GM21723 (cell line): Measurements from ENCODE around the gene NSG2.

Experiments
- ATAC-seq: cut with Tn5 transposase; IDR thresholded peaks from one replicate; pipeline ENCODE4 v1.9.1; 2021; ENCODE audit warnings: mild to moderate bottlenecking, moderate library complexity; ENCODE audit not compliant: unreplicated experiment

NSG2 gene

GRCh38 chr5:174147551-174147950 is 102.0 kb downstream of the NSG2 start:
- no peak for ATAC-seq

- ATAC-seq: no peak
Measured at GRCh38 chr5:174148721-174149120, 103.2 kb downstream of the NSG2 start.

- ATAC-seq: no peak
Measured at GRCh38 chr5:174149426-174149825, 103.9 kb downstream of the NSG2 start.

GRCh38 chr5:174149989-174150388 is 104.5 kb downstream of the NSG2 start:
- ATAC-seq: no peak

GRCh38 chr5:174151599-174152181 is 106.2 kb downstream of the NSG2 start:
- ATAC-seq: no peak

- ATAC-seq: no peak
Measured at GRCh38 chr5:174154559-174154958, 109.1 kb downstream of the NSG2 start.

- no peak for ATAC-seq
Measured at GRCh38 chr5:174155281-174155680, 109.8 kb downstream of the NSG2 start.

GRCh38 chr5:174155706-174156105 is 110.2 kb downstream of the NSG2 start:
- ATAC-seq: no peak

GRCh38 chr5:174157048-174157447 is 111.5 kb downstream of the NSG2 start:
- no peak for ATAC-seq
